Fibroblast of lung (primary cell): Measurements from ENCODE around the gene ITPK1. TPM values are rescaled to one million over a fixed set of nuclear protein-coding genes. Genes with fewer than 3 reads are reported as not detected.

Source experiments
- DNase-seq, 2 donors: peaks; one replicate each; pipeline versions ENCODE4 v3.0.0 to v3.0.0-alpha.2; 2010; ENCODE audit warnings: low read depth in 2 of 2
- H2AFZ ChIP-seq: 2 replicates; pipeline ENCODE4 v1.5.1; 2012; ENCODE audit warnings: low read length, control low read depth, inconsistent platforms
- H3K27ac ChIP-seq: 2 replicates; pipeline ENCODE4 v1.5.1; 2011; ENCODE audit warnings: low read length, control low read depth; ENCODE audit not compliant: insufficient read depth
- H3K27me3 ChIP-seq: 2 replicates; pipeline ENCODE4 v1.5.1; 2011; ENCODE audit warnings: mild to moderate bottlenecking, low read length; ENCODE audit not compliant: control insufficient read depth, insufficient read depth
- H3K36me3 ChIP-seq: 2 replicates; pipeline ENCODE4 v1.5.1; 2011; ENCODE audit warnings: low read length; ENCODE audit not compliant: control insufficient read depth, insufficient read depth
- H3K4me1 ChIP-seq: 2 replicates; pipeline ENCODE4 v1.5.1; 2011; ENCODE audit warnings: low read length; ENCODE audit not compliant: control insufficient read depth, insufficient read depth; ENCODE audit errors: extremely low read depth
- H3K4me2 ChIP-seq: 2 replicates; pipeline ENCODE4 v1.5.1; 2011; ENCODE audit warnings: low read length, control low read depth; ENCODE audit not compliant: insufficient read depth; ENCODE audit errors: extremely low read depth
- H3K4me3 ChIP-seq, 4 experiments: fragments of 200-600 bp in 1 of 4; sonication (generic) in 1 of 4; replicated peaks in 1 of 4; 2 replicates each; pipeline ENCODE4 v1.5.1; 2011 to 2016; ENCODE audit warnings: low read length in 4 of 4, low read depth in 3 of 4, mild to moderate bottlenecking in 3 of 4, control low read depth in 2 of 4, inconsistent platforms in 1 of 4, mixed read lengths in 1 of 4; ENCODE audit not compliant: insufficient read depth in 1 of 4; ENCODE audit errors: control extremely low read depth in 1 of 4
- H3K79me2 ChIP-seq: 2 replicates; pipeline ENCODE4 v1.5.1; 2012; ENCODE audit warnings: mild to moderate bottlenecking, low read length, inconsistent platforms; ENCODE audit not compliant: control insufficient read depth, insufficient read depth
- H3K9ac ChIP-seq: 2 replicates; pipeline ENCODE4 v1.5.1; 2011; ENCODE audit warnings: mild to moderate bottlenecking, low read length, control low read depth; ENCODE audit not compliant: insufficient read depth
- H3K9me3 ChIP-seq: 2 replicates; pipeline ENCODE4 v1.5.1; 2012; ENCODE audit warnings: low read depth, low read length; ENCODE audit not compliant: control insufficient read depth, insufficient read depth
- H4K20me1 ChIP-seq: 2 replicates; pipeline ENCODE4 v1.5.1; 2011; ENCODE audit warnings: low read length; ENCODE audit not compliant: control insufficient read depth, insufficient read depth; ENCODE audit errors: extremely low read depth
- CTCF ChIP-seq, 2 donors: IDR thresholded peaks in 1 of 2; conservative IDR thresholded peaks in 1 of 2; 1 replicate in 1 of 2; 2 replicates in 1 of 2; pipeline ENCODE4 v1.5.1; 2011 to 2012; ENCODE audit warnings: low read length in 2 of 2, control low read depth in 1 of 2, inconsistent platforms in 1 of 2, low read depth in 1 of 2, mild to moderate bottlenecking in 1 of 2
- EZH2 ChIP-seq: IDR thresholded peaks from 2 replicates; pipeline ENCODE4 v1.5.1; 2012; ENCODE audit warnings: low read length, control low read depth, mild to moderate bottlenecking; ENCODE audit errors: missing control alignments
- polyA plus RNA-seq, 2 donors: library from polyadenylated mRNA; depleted of rRNA in 1 of 2; stranded (reverse) in 1 of 2; unstranded in 1 of 2; fragments of >200 nt; gene quantifications; 2 replicates each; pipeline ENCODE4 v1.2.1, GENCODE V29; 2011 to 2012; ENCODE audit warnings: missing spikeins in 1 of 2
- total RNA-seq: library from RNA; depleted of rRNA; stranded (reverse); fragments of >200 nt; gene quantifications from 2 replicates; pipeline ENCODE4 v1.2.1, GENCODE V29; 2014

Gene ITPK1
- total and polyA plus RNA-seq, 2 donors (not counting 1 experiment from before 2014, with no cell fraction given): 9.2 to 23.1 TPM

- H3K9ac ChIP-seq: no peak overlapping the region
- H3K79me2 ChIP-seq: no peaks in the 10 kb centered on the region
- no peaks in the 10 kb centered on the region for H3K27me3 ChIP-seq
- no peak overlapping the region for H2AFZ ChIP-seq
- no peaks in the 10 kb centered on the region for H4K20me1 ChIP-seq
- no peak overlapping the region for H3K4me2 ChIP-seq
- no peaks in the 10 kb centered on the region for H3K9me3 ChIP-seq
- no peak for DNase-seq
- H3K36me3 ChIP-seq: no peaks in the 10 kb centered on the region
- no peak overlapping the region for H3K4me3 ChIP-seq
- H3K27ac ChIP-seq: no peak overlapping the region
- TF ChIP-seq CTCF (conservative IDR thresholded peaks at IDR 0.05 in 1 of 2, IDR thresholded peaks at IDR 0.05 in 1 of 2; ENCODE audit: low read depth in 1 of 2, low read length in 2 of 2) (no peak), EZH2 (no peak)
- H3K4me1 ChIP-seq: no peaks in the 10 kb centered on the region
Measured at GRCh38 chr14:92942136-92942535, 173.6 kb downstream of the ITPK1 start.

- TF ChIP-seq EZH2 (no peak), CTCF (conservative IDR thresholded peaks at IDR 0.05 in 1 of 2, IDR thresholded peaks at IDR 0.05 in 1 of 2; ENCODE audit: low read depth in 1 of 2, low read length in 2 of 2) (no peak)
- Histone ChIP-seq H3K36me3 (no peaks in the 10 kb centered on the region), H3K9ac (no peak overlapping the region), H3K27me3 (no peaks in the 10 kb centered on the region), H3K4me3 (no peak overlapping the region), H3K4me1 (no peaks in the 10 kb centered on the region), H4K20me1 (no peaks in the 10 kb centered on the region), H3K9me3 (no peaks in the 10 kb centered on the region), H2AFZ (no peak overlapping the region), H3K27ac (no peak overlapping the region), H3K4me2 (no peak overlapping the region), H3K79me2 (no peaks in the 10 kb centered on the region)
- DNase-seq: no peak
Measured at GRCh38 chr14:92941531-92941930, 174.2 kb downstream of the ITPK1 start.

GRCh38 chr14:92940543-92940942 is 175.2 kb downstream of the ITPK1 start:
- TF ChIP-seq CTCF (conservative IDR thresholded peaks at IDR 0.05 in 1 of 2, IDR thresholded peaks at IDR 0.05 in 1 of 2; ENCODE audit: low read depth in 1 of 2, low read length in 2 of 2) (no peak), EZH2 (no peak)

More at GRCh38 chr14:92940543-92940942, 175.2 kb downstream of the ITPK1 start:
- Histone ChIP-seq H3K9ac (no peak overlapping the region), H3K27me3 (no peaks in the 10 kb centered on the region), H2AFZ (no peak overlapping the region), H3K79me2 (no peaks in the 10 kb centered on the region), H3K27ac (no peak overlapping the region), H3K4me2 (no peak overlapping the region), H3K4me1 (no peaks in the 10 kb centered on the region), H3K9me3 (no peaks in the 10 kb centered on the region), H3K36me3 (no peaks in the 10 kb centered on the region), H3K4me3 (no peak overlapping the region), H4K20me1 (no peaks in the 10 kb centered on the region)
- DNase-seq: no peak
